HFFc6 (cell line): ENCODE results near the gene SPOCK1. TPM values are rescaled to one million over a fixed set of nuclear protein-coding genes. Genes with fewer than 3 reads are reported as not detected.

Experiments used
- DNase-seq: peaks from one replicate; pipeline ENCODE4 v3.0.0-alpha.2; 2018
- H3K27ac Mint-ChIP-seq: 2 replicates; pipeline ENCODE4 v1.8.0; 2020; ENCODE audit warnings: mild to moderate bottlenecking, mixed read lengths
- H3K27me3 Mint-ChIP-seq: 2 replicates; pipeline ENCODE4 v1.8.0; 2021; ENCODE audit warnings: mild to moderate bottlenecking, moderate library complexity, mixed read lengths; ENCODE audit not compliant: insufficient read depth
- H3K36me3 Mint-ChIP-seq: 2 replicates; pipeline ENCODE4 v1.8.0; 2021; ENCODE audit warnings: low read depth, mixed read lengths
- H3K4me1 Mint-ChIP-seq: 2 replicates; pipeline ENCODE4 v1.8.0; 2020; ENCODE audit warnings: low read depth, mixed read lengths
- H3K4me3 Mint-ChIP-seq: 2 replicates; pipeline ENCODE4 v1.8.0; 2020; ENCODE audit warnings: mild to moderate bottlenecking, moderate library complexity, mixed read lengths
- H3K9me3 Mint-ChIP-seq: 2 replicates; pipeline ENCODE4 v1.8.0; 2020; ENCODE audit warnings: mild to moderate bottlenecking, mixed read lengths
- total RNA-seq, 6 experiments: library from RNA; stranded (reverse); fragmentation: NEBNext Ultra II Directional; extraction: Animal tissue kit (Norgen Biotek cat#: 25700); gene quantifications; 2 replicates in 1 of 6; 3 replicates in 5 of 6; pipeline ENCODE4 v1.2.3, GENCODE V29; 2021
- TF ChIP-seq, protein P1 (sequence below): fragments of 200-600 bp; sonication (generic); IDR thresholded peaks from 2 replicates; pipeline ENCODE4 v1.5.0; 2021; ENCODE audit warnings: antibody characterized with exemption, mild to moderate bottlenecking

The SPOCK1 gene
- total RNA-seq, 6 experiments from 2014 or later, result 111 to 170 (median 125) TPM

DNA sequence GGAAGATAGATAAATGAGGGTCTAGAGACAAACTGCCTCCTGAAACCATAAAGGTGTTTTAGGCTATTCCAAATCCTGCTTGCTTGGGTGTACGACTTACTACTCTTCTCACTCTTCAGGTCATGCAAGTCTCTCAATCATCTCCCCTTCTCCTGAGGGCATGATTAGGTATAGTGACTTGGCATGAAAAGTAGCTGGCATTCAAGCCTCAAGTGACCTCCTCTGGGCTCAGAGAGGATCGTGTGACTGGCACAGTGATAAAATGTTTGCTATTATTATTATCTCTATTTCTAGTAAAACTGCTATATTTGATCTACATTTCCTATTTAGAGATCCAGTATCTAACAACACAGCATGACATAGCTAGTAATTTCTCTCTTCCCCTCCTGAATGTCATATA, 494.8 kb downstream of the SPOCK1 start:
- H3K36me3 Mint-ChIP-seq, result no peaks in the 10 kb centered on the region
- no peak overlapping the region for H3K4me3 Mint-ChIP-seq
- H3K9me3 Mint-ChIP-seq, result no peaks in the 10 kb centered on the region; the same call in 1 of the 2 replicates
- no peaks in the 10 kb centered on the region for H3K4me1 Mint-ChIP-seq
- TF ChIP-seq, protein P1, sequence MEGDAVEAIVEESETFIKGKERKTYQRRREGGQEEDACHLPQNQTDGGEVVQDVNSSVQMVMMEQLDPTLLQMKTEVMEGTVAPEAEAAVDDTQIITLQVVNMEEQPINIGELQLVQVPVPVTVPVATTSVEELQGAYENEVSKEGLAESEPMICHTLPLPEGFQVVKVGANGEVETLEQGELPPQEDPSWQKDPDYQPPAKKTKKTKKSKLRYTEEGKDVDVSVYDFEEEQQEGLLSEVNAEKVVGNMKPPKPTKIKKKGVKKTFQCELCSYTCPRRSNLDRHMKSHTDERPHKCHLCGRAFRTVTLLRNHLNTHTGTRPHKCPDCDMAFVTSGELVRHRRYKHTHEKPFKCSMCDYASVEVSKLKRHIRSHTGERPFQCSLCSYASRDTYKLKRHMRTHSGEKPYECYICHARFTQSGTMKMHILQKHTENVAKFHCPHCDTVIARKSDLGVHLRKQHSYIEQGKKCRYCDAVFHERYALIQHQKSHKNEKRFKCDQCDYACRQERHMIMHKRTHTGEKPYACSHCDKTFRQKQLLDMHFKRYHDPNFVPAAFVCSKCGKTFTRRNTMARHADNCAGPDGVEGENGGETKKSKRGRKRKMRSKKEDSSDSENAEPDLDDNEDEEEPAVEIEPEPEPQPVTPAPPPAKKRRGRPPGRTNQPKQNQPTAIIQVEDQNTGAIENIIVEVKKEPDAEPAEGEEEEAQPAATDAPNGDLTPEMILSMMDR, result no peak
- no peaks in the 10 kb centered on the region for H3K27me3 Mint-ChIP-seq
- no peak overlapping the region for H3K27ac Mint-ChIP-seq
- DNase-seq, result no peak

DNA sequence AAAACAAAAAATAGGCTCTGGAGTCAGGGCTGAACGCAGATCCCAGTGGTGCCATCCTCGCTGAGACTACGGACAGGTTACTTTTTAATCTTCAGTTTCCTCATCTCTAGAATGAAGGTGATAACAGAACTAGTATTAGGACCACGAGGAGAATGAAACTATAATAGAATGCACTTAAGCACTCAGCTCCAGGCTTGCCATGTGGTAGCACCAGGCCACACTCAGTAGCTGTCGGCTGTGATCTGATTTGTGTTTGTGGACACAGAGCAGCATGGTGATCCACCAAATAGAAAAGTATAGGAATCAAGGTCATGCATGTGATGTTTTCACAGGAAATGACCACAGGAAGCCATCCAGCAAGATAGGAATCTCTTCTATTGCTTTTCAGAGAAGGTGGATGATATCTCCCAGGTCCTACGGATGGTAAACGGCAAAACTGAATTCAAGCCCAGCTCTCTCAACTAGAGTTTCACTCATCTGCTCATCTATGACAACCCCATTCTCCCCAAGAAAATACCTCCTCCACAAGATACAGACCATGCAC, 498.0 kb downstream of the SPOCK1 start:
- Mint-ChIP-seq H3K36me3 (no peaks in the 10 kb centered on the region), H3K9me3 (no peaks in the 10 kb centered on the region; the same call in 1 of the 2 replicates)
- TF ChIP-seq, protein P1, result no peak

DNA sequence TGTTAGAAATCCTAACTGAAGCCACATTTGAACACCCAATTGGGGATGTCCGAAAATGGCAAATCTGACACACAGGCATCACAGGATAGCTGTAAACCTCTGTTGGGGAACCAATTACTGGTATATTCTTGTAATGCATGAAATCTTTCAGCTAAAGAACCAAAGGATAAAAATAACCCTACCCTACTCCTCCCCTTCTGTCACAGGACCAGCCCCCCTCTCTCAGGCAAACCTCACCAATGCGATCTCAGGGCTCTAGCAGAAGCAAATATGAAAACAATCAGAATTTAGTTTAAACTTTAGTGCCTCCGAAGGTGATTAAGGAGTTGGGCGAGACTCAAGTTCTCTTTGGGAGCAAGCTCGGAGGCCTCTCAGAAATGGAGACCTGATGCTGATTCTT, 499.3 kb downstream of the SPOCK1 start:
- H3K27me3 Mint-ChIP-seq, result peaks cover 5% of the 10 kb centered on the region; the same call in 1 of the 2 replicates
- no peak overlapping the region for H3K4me3 Mint-ChIP-seq
- no peaks in the 10 kb centered on the region for H3K36me3 Mint-ChIP-seq
- H3K4me1 Mint-ChIP-seq, result no peaks in the 10 kb centered on the region
- H3K9me3 Mint-ChIP-seq, result no peaks in the 10 kb centered on the region
- DNase-seq, result no peak
- H3K27ac Mint-ChIP-seq, result no peak overlapping the region
- TF ChIP-seq, protein P1, result no peak

More for the DNA sequence above, 498.0 kb downstream of the SPOCK1 start:
- H3K4me3 Mint-ChIP-seq, result no peak overlapping the region
- H3K27ac Mint-ChIP-seq, result no peak overlapping the region
- H3K27me3 Mint-ChIP-seq, result peaks cover 4% of the 10 kb centered on the region; the same call in 1 of the 2 replicates
- H3K4me1 Mint-ChIP-seq, result no peaks in the 10 kb centered on the region
- no peak for DNase-seq

DNA sequence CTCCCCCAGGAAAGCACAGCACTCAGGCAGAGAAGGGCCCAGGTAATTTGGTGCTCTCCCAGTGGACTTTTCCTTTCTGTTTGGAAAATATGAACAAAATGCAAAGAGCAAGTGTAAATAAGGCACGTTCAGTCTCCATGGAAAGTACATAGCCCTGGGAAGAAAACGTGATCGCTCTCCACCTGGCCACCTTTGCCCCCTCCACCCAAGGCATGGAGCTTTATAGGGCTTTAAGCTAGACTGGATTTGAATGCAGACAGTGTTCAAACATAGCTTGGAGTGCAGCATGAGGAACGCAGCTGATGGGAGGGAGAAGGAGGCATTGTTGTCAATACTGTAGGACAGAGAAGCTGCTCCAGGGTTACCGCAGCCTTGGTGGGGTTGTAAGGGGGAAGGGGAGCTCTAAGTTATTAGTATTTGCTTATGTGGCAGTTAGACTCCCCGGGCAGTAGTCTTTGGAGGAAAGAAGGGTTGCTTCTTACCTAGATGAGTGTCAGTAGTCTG, 500.2 kb downstream of the SPOCK1 start:
- no peak for DNase-seq
- TF ChIP-seq, protein P1, result no peak
- Mint-ChIP-seq H3K27ac (no peak overlapping the region), H3K4me3 (no peak overlapping the region), H3K36me3 (no peaks in the 10 kb centered on the region), H3K9me3 (no peaks in the 10 kb centered on the region), H3K4me1 (no peaks in the 10 kb centered on the region), H3K27me3 (peaks cover 5% of the 10 kb centered on the region; the same call in 1 of the 2 replicates)

DNA sequence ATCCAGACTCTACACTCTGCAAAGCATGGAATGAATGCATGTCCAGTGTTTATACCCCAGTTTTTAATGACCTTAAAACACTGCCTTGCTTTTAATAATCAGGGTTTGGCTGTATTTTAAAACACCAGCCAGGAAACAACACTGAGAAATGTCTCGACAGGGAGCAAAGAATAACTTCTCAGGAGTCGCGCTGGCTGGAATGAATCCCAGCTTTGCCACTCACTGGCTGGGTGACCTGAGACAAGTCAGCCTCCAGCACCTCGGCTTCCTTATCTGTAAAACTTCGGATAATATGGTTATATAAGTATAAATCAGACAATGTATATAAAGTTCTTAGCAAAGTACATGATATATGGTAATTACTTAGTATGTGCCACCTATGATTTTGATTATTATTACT, 505.0 kb downstream of the SPOCK1 start:
- DNase-seq, result no peak
- TF ChIP-seq, protein P1, result no peak
- Mint-ChIP-seq H3K9me3 (no peaks in the 10 kb centered on the region), H3K36me3 (no peaks in the 10 kb centered on the region), H3K4me3 (no peak overlapping the region), H3K27me3 (peaks cover 5% of the 10 kb centered on the region), H3K4me1 (no peaks in the 10 kb centered on the region), H3K27ac (no peak overlapping the region)
